RWPE1 (cell line): Measurements from ENCODE around the gene GZMB.
A peak's percentile ranks its signal among the peaks of the same experiment; 100 is the strongest.

ENCODE experiments used
- CTCF ChIA-PET: fragments of 350-600 bp; sonication (Branson Sonifier 250); formaldehyde crosslinking; extraction: SDS; loops from one replicate; lab custom pipeline; 2021; lab: Yijun Ruan, JAX
- POLR2A ChIA-PET: fragments of 400-600 bp; formaldehyde crosslinking; extraction: SDS; loops from one replicate; lab custom pipeline; 2020; ENCODE audit warnings: antibody characterized with exemption; ENCODE audit not compliant: low non-redundant PET; lab: Yijun Ruan, JAX
- DNase-seq: peaks from one replicate; pipeline ENCODE4 v3.0.0; 2012; ENCODE audit warnings: low spot score
- H3K27ac ChIP-seq: fragments of 450-650 bp; 2 replicates; pipeline ENCODE4 v1.5.1; 2017
- CTCF ChIP-seq: fragments of 450-650 bp; conservative IDR thresholded peaks from 2 replicates; pipeline ENCODE4 v1.5.1; 2017; ENCODE audit warnings: low read depth, mild to moderate bottlenecking

Gene GZMB, protein sequence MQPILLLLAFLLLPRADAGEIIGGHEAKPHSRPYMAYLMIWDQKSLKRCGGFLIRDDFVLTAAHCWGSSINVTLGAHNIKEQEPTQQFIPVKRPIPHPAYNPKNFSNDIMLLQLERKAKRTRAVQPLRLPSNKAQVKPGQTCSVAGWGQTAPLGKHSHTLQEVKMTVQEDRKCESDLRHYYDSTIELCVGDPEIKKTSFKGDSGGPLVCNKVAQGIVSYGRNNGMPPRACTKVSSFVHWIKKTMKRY

DNA sequence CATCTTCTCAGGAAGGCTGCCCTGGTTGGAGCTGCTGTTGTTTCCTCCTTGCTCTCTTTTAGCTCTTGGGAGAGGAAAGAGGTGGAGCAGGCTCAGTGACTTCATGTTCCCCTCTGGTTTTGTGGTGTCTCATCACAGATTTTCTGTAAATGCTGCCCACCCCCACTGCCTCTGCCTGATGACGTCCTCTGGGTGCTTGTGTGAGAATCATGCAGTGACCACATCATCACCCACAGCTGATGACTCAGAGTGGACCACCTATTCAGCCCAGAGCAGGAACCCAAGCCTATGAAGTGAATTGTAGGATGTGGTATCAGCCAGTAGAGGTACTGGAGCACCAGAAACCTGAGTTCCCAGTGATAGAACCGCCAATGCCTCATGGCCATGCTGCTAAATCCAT, at the start of gene GZMB:
Gene GZMB, minus strand, starts transcription at position 33 of the 400 bp plus-strand sequence. Its CDS starts 30 bp downstream, at position 3.
- DNase-seq, result no peak
- CTCF ChIA-PET, result no interaction called here
- POLR2A ChIA-PET, result no interaction called here
- no peak within 1 kb of the TSS for H3K27ac ChIP-seq
- TF ChIP-seq CTCF, result no peak

DNA sequence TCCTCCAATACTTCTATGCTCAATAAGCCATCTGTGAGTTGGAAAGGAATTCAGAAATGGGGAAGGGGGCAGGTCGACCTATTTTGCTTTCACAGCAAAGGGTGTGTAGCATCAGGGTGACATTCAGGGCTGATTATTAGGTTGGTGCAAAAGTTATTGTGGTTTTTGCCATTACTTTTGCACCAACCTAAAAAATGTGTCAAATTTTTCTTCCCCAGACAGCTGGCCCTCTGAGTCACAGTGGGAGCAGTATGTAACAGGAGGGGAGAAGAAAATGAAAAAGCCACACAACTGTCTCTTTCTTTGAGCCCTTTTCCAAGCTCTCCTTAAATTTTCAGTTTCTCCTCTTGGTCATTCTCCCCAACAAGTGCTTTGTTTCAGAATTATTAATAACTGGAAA, 47.1 kb upstream of the GZMB start:
- no peak for TF ChIP-seq CTCF
- ChIA-PET POLR2A (no interaction called here), CTCF (interaction anchor here (0.6 to 0.7 kb wide), 3 partner anchors 125 to 902 kb away, joined by 3 to 5 read pairs (median 3); no protein-coding TSS in a partner anchor)
- DNase-seq, result no peak
- no peak overlapping the region for H3K27ac ChIP-seq

DNA sequence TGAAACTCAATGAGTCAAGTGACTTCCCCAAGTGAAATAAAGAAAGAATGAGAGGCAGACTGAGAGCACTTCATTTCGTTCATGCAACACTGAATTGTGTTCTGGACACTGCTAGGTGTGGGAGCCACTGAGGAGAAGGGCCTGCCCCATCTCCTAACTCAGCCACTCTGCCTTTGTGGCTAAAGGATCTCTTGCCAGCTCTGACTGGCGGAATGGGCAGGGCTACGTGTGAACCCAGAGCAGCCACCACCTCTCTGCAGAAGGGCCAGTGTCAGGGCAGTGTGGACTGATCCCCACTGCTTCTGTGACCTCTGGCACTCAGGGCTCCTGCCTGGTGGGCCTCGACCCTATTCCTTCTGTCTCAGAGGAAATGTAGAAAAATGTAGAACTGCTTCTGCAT, 46.5 kb upstream of the GZMB start:
- POLR2A ChIA-PET, result no interaction called here
- no peak for DNase-seq
- TF ChIP-seq CTCF, result no peak
- H3K27ac ChIP-seq, result no peak overlapping the region
- CTCF ChIA-PET, result no interaction called here

DNA sequence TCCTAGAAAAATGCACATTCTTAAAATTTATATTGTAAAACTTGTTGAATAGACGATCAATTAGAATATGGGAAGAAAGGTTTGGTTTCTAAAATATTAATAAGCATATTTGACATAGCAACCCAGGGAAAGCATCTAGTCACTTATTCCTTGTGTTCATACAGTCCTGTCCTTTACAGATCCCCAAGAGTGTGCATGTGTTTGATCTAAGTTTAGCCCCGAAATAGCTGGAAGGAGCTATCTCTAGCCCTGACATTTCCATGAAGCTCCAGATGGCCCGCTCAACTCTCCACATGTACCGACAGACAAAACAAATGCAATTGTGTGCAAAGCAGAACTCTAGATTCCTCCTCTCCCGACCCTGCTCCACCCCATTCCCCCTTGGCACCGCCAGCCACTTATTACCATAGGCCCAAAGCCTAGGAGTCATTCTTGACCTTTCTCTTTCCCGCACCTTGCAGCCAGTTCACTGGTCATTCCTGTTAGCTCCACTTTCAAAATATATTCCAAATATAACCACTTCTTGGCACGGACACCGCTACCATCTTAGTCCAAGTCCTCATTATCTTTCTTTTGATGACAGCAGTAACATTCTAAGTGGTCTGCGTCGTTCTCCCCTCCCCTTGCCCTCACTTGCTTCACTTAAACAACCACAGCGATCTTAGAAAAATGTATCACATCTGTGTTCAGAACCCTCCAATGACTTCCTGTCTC, 45.4 kb upstream of the GZMB start:
- H3K27ac ChIP-seq, result no peak overlapping the region
- no peak for DNase-seq
- CTCF ChIA-PET, result interaction anchor here (0.5 to 1.0 kb wide), 3 partner anchors 10 to 153 kb away, joined by 3 to 5 read pairs (median 4); no protein-coding TSS in a partner anchor
- TF ChIP-seq CTCF, result peak; percentile 60
- POLR2A ChIA-PET, result no interaction called here

DNA sequence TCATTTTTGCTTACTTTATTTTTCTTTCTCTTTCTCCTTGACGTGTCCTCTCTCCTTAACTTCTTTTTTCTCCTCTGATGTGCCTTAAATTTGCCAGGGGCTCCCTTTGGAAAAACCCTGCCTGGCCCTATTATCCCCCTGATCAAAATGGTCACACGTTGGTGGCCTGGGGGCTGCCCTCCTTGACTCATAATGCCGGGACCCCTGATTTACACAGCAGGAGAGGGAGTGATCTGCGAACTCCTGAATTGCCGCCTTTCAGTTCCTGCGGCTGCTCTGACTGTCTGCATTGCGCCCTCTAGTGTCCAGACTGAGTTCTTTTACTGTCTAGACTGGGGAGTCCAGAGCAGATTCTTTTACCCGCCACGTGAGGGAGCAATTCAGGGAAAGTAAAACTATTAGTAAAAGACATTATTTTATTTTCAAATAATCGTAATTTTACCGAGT, 44.8 kb upstream of the GZMB start:
- ChIA-PET CTCF (interaction anchor here (1.0 kb wide), 1 partner anchor 10 kb away, joined by 4 read pairs; no protein-coding TSS in a partner anchor), POLR2A (no interaction called here)
- no peak overlapping the region for H3K27ac ChIP-seq
- TF ChIP-seq CTCF, result peak; percentile 98
- peak; percentile 77 for DNase-seq

DNA sequence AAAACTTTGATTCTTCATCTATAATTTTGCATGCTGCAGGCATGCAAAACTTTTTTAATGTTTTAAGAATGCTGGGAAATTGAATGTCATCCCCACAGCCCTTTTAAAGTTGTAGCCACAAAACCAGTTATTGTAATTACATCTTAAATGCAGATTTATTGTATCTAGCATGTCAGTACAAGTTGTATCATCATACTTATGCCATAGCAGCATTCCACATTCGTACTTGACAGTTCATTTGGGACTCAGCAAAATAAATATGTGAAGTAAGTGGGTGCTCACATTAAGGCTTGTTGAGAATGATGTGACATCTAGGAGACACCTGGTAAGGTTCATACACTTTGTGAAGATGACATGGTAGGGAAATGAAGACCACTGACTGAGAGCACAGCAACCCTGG, 44.0 kb upstream of the GZMB start:
- H3K27ac ChIP-seq, result no peak overlapping the region
- ChIA-PET CTCF (interaction anchor here (0.6 to 0.7 kb wide), 5 partner anchors 11 to 1629 kb away, joined by 3 to 5 read pairs (median 4); no protein-coding TSS in a partner anchor), POLR2A (no interaction called here)
- peak; percentile 13 for DNase-seq
- no peak for TF ChIP-seq CTCF
